HepG2 (cell line): Measurements from ENCODE around the gene PXMP2. TPM values are rescaled to one million over a fixed set of nuclear protein-coding genes. Genes with fewer than 3 reads are reported as not detected.

ENCODE experiments used
- ATAC-seq: fragments of 200-7000 bp; cut with Tn5 transposase; 3 replicates; pipeline ENCODE4 v1.9.1; 2020; ENCODE audit warnings: mild to moderate bottlenecking, moderate library complexity
- BruUV-seq: library from RNA; stranded (reverse); fragments of 400-500 nt; replicated peaks from 2 replicates; lab custom pipeline; 2021; lab: Mats Ljungman, UMichigan
- CTCF ChIA-PET: fragments of 300-600 bp; formaldehyde crosslinking; extraction: SDS; loops from one replicate; lab custom pipeline; 2021; ENCODE audit warnings: low total read pairs, inconsistent platforms, low intra/inter-chr PET ratio; lab: Yijun Ruan, JAX
- POLR2A ChIA-PET: fragments of 350-600 bp; sonication (Branson Sonifier 250); formaldehyde crosslinking; loops from one replicate; lab custom pipeline; 2020; ENCODE audit warnings: antibody characterized with exemption, inconsistent platforms; lab: Yijun Ruan, JAX
- DNase-seq: peaks from one replicate; pipeline ENCODE4 v3.0.0-alpha.2; 2015; ENCODE audit warnings: low spot score
- FAIRE-seq: peaks from 3 replicates; lab custom pipeline; 2011; peaks lifted over from hg19 to GRCh38; lab: Jason Lieb, UNC
- H2AFZ ChIP-seq: one replicate; pipeline ENCODE4 v1.6.1; 2011; ENCODE audit warnings: low read length, inconsistent platforms
- H3K27ac ChIP-seq: fragments of 300-600 bp; 3 replicates; pipeline ENCODE4 v1.8.0; 2011; ENCODE audit warnings: mixed run types, mild to moderate bottlenecking, mixed read lengths, low read length, inconsistent platforms; ENCODE audit not compliant: insufficient read depth; ENCODE audit errors: extremely low read length
- H3K27me3 ChIP-seq, 2 experiments: fragments of 200-600 bp in 1 of 2; 2 replicates in 1 of 2; 3 replicates in 1 of 2; pipeline versions ENCODE4 v1.6.0 to v1.8.0; 2011; ENCODE audit warnings: low read length in 2 of 2, mild to moderate bottlenecking in 2 of 2, moderate library complexity in 2 of 2, inconsistent platforms in 1 of 2; ENCODE audit not compliant: insufficient read depth in 2 of 2, control insufficient read depth in 1 of 2
- H3K36me3 ChIP-seq, 2 experiments: fragments of 200-600 bp in 1 of 2; replicated peaks in 1 of 2; 2 replicates in 1 of 2; 3 replicates in 1 of 2; pipeline versions ENCODE4 v1.5.1 to v1.8.0; 2011; ENCODE audit warnings: low read length in 2 of 2, inconsistent platforms in 1 of 2; ENCODE audit not compliant: insufficient read depth in 2 of 2, control insufficient read depth in 1 of 2
- H3K4me1 ChIP-seq: 2 replicates; pipeline ENCODE4 v1.5.1; 2012; ENCODE audit warnings: low read length, inconsistent platforms; ENCODE audit not compliant: insufficient read depth
- H3K4me2 ChIP-seq: 2 replicates; pipeline ENCODE4 v1.6.0; 2011; ENCODE audit warnings: low read depth, low read length, inconsistent platforms
- H3K4me3 ChIP-seq, 3 experiments: fragments of 200-600 bp in 1 of 3; sonication (generic), shearing (Covaris generic) in 1 of 3; replicated peaks in 1 of 3; 2 replicates each; pipeline ENCODE4 v1.5.1; 2011 to 2016; ENCODE audit warnings: low read length in 3 of 3, inconsistent platforms in 2 of 3, low read depth in 2 of 3, mild to moderate bottlenecking in 2 of 3, control low read depth in 1 of 3, mixed read lengths in 1 of 3; ENCODE audit not compliant: insufficient read depth in 1 of 3
- H3K79me2 ChIP-seq: one replicate; pipeline ENCODE4 v1.6.1; 2011; ENCODE audit warnings: low read length, inconsistent platforms; ENCODE audit not compliant: insufficient read depth
- H3K9ac ChIP-seq: 2 replicates; pipeline ENCODE4 v1.6.0; 2011; ENCODE audit warnings: mild to moderate bottlenecking, low read depth, low read length, inconsistent platforms; ENCODE audit not compliant: insufficient read depth
- H3K9me3 ChIP-seq: 2 replicates; pipeline ENCODE4 v1.5.1; 2012; ENCODE audit warnings: mild to moderate bottlenecking, low read length
- H4K20me1 ChIP-seq: 2 replicates; pipeline ENCODE4 v1.6.0; 2011; ENCODE audit warnings: inconsistent platforms, mild to moderate bottlenecking, low read length, moderate library complexity; ENCODE audit not compliant: insufficient read depth
- CHD2 ChIP-seq: IDR thresholded peaks from 2 replicates; pipeline ENCODE4 v1.6.1; 2011; ENCODE audit warnings: low read depth, low read length, improper control_type of control experiment
- HNRNPH1 ChIP-seq: fragments of 200-400 bp; formaldehyde crosslinking; optimal IDR thresholded peaks from 2 replicates; pipeline ENCODE3; 2017; ENCODE audit warnings: mild to moderate bottlenecking, low read depth, low read length
- MLLT10 ChIP-seq: sonication (generic); formaldehyde crosslinking; IDR thresholded peaks from 2 replicates; pipeline ENCODE4 v1.4.0; 2020; ENCODE audit warnings: missing genetic modification reagents
- SP5 ChIP-seq: IDR thresholded peaks from 2 replicates; pipeline ENCODE4 v1.6.1; 2016; ENCODE audit warnings: low read depth, borderline replicate concordance
- ZBTB14 ChIP-seq: sonication (generic); formaldehyde crosslinking; IDR thresholded peaks from 2 replicates; pipeline ENCODE4 v1.4.0; 2020; ENCODE audit warnings: missing genetic modification reagents
- ZIK1 ChIP-seq: sonication (generic); formaldehyde crosslinking; IDR thresholded peaks from 2 replicates; pipeline ENCODE4 v1.5.0; 2020; ENCODE audit warnings: mild to moderate bottlenecking, low read depth, missing genetic modification reagents, borderline replicate concordance
- ZNF343 ChIP-seq: sonication (generic); formaldehyde crosslinking; IDR thresholded peaks from 2 replicates; pipeline ENCODE4 v1.4.0; 2020; ENCODE audit warnings: mild to moderate bottlenecking, missing genetic modification reagents
- ZNF792 ChIP-seq: IDR thresholded peaks from 2 replicates; pipeline ENCODE4 v1.6.1; 2016
- ZSCAN9 ChIP-seq: IDR thresholded peaks from 2 replicates; pipeline ENCODE4 v1.6.1; 2016; ENCODE audit warnings: borderline replicate concordance
- WGBS: methylation state at CpG from one replicate; pipeline ENCODE4 v1.1.6; 2017; ENCODE audit warnings: low lambda C conversion rate; 5-methylcytosine and 5-hydroxymethylcytosine counted together
- in situ Hi-C: cut with HindIII; loops from 2 replicates; pipeline ENCODE4 v1.10.0; 2017; ENCODE audit warnings: low pct_unique_long_range_greater_than_20kb; ENCODE audit not compliant: extremely low pct_ligation_motif_present
- intact Hi-C: fragments of 100-400 bp; cut with micrococcal nuclease; formaldehyde crosslinking; loops from one replicate; pipeline ENCODE4 v1.10.0; 2022; ENCODE audit not compliant: unreplicated experiment
- polyA plus RNA-seq, 8 experiments: library from polyadenylated mRNA; depleted of rRNA in 3 of 8; stranded (reverse) in 7 of 8; unstranded in 1 of 8; fragments of >200 nt; fragmentation: Illumina TruSeq in 4 of 8; extraction: Trizol in 4 of 8; gene quantifications; 2 replicates each; pipeline versions ENCODE4 v1.2.1 to v1.2.3, GENCODE V29; 2011 to 2016; ENCODE audit warnings: low read depth in 4 of 8, missing spikeins in 1 of 8, mixed read lengths in 1 of 8; ENCODE audit not compliant: insufficient read depth in 1 of 8
- total RNA-seq, 5 experiments: library from RNA; depleted of rRNA; stranded (reverse); fragments of >200 nt; fragmentation: Illumina TruSeq; extraction: Trizol; gene quantifications; 2 replicates each; pipeline ENCODE4 v1.2.3, GENCODE V29; 2016; ENCODE audit warnings: low read depth in 1 of 5
- TF ChIP-seq, protein P1 (sequence below): sonication (generic); formaldehyde crosslinking; IDR thresholded peaks from 2 replicates; pipeline ENCODE4 v1.4.0; 2020; ENCODE audit warnings: mild to moderate bottlenecking, low read depth, missing genetic modification reagents
- TF ChIP-seq, protein P2 (sequence below): sonication (generic); formaldehyde crosslinking; IDR thresholded peaks from 2 replicates; pipeline ENCODE4 v1.4.0; 2020; ENCODE audit warnings: missing genetic modification reagents

PXMP2 gene
- total and polyA plus RNA-seq, 2 of the 13 experiments (the other 11 are each of a cell fraction or from before 2014, with no cell fraction given), result 25.5 to 42.9 TPM

- no peak for FAIRE-seq
- TF ChIP-seq, protein P1, sequence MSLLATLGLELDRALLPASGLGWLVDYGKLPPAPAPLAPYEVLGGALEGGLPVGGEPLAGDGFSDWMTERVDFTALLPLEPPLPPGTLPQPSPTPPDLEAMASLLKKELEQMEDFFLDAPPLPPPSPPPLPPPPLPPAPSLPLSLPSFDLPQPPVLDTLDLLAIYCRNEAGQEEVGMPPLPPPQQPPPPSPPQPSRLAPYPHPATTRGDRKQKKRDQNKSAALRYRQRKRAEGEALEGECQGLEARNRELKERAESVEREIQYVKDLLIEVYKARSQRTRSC, result no peak
- TF ChIP-seq SP5 (CRISPR knock-in tag) (no peak), MLLT10 (CRISPR knock-in tag) (no peak), ZNF343 (CRISPR knock-in tag) (no peak), ZSCAN9 (CRISPR knock-in tag) (no peak), CHD2 (no peak), HNRNPH1 (no peak), ZIK1 (no peak), ZBTB14 (no peak), ZNF792 (CRISPR knock-in tag) (no peak)
- TF ChIP-seq, protein P2, sequence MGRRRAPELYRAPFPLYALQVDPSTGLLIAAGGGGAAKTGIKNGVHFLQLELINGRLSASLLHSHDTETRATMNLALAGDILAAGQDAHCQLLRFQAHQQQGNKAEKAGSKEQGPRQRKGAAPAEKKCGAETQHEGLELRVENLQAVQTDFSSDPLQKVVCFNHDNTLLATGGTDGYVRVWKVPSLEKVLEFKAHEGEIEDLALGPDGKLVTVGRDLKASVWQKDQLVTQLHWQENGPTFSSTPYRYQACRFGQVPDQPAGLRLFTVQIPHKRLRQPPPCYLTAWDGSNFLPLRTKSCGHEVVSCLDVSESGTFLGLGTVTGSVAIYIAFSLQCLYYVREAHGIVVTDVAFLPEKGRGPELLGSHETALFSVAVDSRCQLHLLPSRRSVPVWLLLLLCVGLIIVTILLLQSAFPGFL (CRISPR knock-in tag), result no peak
- intact Hi-C loops, result no loop called here
- peaks cover 29 to 69% of the 10 kb centered on the region in 2 experiments; a peak in 4 of 5 replicates for H3K36me3 ChIP-seq
- ChIA-PET POLR2A (no interaction called here), CTCF (no interaction called here)
- H3K79me2 ChIP-seq, result no peaks in the 10 kb centered on the region
- H3K4me3 ChIP-seq, result no peak overlapping the region
- H3K9ac ChIP-seq, result no peak overlapping the region
- DNase-seq, result no peak
- 94% methylated on average over 17 of the region's 17 CpGs for WGBS
- H3K4me2 ChIP-seq, result no peak overlapping the region
- no TSS peak for BruUV-seq
- H3K9me3 ChIP-seq, result no peaks in the 10 kb centered on the region
- no peaks in the 10 kb centered on the region for H3K27me3 ChIP-seq
- no peaks in the 10 kb centered on the region for H4K20me1 ChIP-seq
- in situ Hi-C loops, result no loop called here
- H2AFZ ChIP-seq, result no peak overlapping the region
- H3K4me1 ChIP-seq, result no peaks in the 10 kb centered on the region
- ATAC-seq, result no peak
- H3K27ac ChIP-seq, result no peak overlapping the region
These were observed 44.2 kb downstream of the PXMP2 start for GRCh38 chr12:132731574-132731973.
